ENCODE data around the gene SMARCC1.

DNA sequence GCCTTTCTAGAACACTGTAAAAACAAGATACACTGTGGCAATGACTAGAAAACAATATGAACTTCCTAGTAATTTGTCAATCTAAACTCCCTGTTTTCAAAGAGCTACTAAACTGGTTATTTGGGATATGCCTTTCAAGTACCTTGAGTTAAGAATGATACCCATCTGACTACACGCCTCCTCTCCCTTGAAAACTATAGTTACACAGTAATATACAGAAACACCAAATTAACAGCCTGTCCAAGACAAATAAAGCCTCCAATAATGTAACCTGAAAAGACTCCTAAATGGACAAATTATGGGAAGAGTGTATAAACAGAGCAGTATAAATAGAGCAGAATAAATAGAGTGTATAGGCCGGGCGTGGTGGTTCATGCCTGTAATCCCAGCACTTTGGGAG is 70.1 kb downstream of the SMARCC1 start:
- TF ChIP-seq, protein P1, sequence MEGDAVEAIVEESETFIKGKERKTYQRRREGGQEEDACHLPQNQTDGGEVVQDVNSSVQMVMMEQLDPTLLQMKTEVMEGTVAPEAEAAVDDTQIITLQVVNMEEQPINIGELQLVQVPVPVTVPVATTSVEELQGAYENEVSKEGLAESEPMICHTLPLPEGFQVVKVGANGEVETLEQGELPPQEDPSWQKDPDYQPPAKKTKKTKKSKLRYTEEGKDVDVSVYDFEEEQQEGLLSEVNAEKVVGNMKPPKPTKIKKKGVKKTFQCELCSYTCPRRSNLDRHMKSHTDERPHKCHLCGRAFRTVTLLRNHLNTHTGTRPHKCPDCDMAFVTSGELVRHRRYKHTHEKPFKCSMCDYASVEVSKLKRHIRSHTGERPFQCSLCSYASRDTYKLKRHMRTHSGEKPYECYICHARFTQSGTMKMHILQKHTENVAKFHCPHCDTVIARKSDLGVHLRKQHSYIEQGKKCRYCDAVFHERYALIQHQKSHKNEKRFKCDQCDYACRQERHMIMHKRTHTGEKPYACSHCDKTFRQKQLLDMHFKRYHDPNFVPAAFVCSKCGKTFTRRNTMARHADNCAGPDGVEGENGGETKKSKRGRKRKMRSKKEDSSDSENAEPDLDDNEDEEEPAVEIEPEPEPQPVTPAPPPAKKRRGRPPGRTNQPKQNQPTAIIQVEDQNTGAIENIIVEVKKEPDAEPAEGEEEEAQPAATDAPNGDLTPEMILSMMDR (conservative IDR thresholded peaks at IDR 0.05) = no peak
- no peak for TF ChIP-seq EZH2 (IDR thresholded peaks at IDR 0.05; ENCODE audit: low read depth)

All from PC-9 (cell line).